Pons (tissue), 1 donor: ENCODE results near the gene KCNK7.

Experiments used
- DNase-seq: peaks from one replicate; pipeline ENCODE4 v3.0.0-alpha.2; 2016; ENCODE audit warnings: low spot score

KCNK7 gene

DNA sequence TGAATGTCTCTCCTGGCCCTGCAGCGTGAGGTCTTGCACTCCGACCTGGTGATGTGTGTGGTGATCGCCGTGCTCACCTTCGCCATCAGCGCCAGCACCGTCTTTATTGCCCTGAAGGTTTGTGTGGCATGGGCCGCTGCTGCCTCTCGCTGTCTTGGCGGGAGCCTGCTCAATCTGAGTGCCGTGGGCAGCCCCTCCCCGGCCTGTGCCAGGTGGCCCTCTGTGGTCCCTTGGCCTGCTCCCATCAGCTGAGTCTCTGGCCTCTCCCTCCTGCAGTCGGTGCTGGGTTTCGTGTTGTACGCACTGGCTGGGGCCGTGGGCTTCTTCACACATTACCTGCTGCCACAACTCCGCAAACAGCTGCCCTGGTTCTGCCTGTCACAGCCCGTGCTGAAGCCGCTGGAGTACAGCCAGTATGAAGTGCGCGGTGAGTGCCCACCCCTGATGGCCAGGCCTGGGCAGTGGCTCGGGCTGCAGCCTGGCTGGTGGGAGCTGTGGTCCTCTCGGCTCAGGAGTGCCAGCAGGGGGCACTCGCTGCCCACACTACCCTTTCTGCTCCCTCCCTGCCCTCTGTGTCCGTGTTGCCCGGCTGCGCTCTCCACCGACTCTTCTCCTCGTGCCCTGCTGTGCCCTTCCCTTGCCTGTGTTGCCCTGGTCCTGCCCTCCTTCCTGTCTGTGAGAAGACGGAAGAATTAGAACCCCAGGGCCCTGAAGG is 30.2 kb upstream of the KCNK7 start:
- DNase-seq: peak; percentile 67

GRCh38 chr11:65624931-65625627 is 29.5 kb upstream of the KCNK7 start:
- DNase-seq: no peak

DNA sequence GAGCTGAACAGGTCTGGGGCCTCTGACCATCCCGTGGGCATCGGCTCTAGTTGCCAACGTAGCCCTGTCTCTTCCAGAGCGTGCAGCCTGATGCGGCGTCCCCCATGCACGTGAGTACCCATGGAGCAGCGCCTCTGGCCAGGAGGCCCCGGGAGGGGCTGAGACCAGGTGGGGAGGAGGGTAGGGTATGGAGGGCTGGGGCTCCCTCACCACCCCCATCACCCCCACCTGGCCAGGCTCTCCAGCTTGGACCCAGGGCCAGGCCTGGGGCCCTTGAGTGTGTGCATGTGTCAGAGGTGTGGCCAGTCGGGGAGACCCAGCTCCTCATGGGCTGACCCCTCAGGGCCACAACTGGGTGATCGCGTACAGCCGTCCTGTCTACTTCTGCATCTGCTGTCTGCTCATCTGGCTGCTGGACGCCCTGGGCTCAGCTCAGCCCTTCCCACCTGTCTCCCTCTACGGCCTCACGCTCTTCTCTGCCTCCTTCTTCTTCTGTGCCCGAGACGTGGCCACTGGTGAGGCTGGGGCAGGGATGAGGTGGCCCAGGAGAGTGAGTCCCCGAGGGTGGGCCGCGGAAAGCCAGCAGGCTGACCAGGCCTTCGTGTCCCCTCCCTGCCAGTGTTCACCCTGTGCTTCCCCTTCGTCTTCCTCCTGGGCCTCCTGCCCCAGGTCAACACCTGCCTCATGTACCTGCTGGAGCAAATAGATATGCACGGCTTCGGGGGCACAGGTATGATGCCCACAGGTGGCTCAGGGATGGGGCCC is 28.4 kb upstream of the KCNK7 start:
- no peak for DNase-seq

DNA sequence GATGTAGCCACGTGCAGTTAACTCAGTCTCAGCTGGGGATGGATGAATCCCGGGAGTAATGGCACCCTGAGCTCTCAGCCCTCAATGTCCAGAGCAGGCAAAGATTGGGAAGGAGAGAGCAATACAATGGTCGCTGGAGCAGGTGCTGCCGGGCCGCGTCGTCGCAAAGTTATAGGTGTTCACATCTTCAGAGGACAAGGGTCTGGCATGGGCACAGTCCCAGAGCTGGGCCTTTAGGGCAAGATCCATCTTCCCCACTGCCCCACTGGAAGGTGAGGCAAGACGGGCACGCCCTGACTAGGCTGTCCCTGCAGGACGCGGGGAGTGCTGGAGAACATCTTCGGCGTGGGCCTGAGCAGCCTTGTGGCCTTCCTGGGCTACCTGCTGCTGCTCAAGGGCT is 27.6 kb upstream of the KCNK7 start:
- no peak for DNase-seq

GRCh38 chr11:65622011-65622410 is 26.4 kb upstream of the KCNK7 start:
- no peak for DNase-seq

DNA sequence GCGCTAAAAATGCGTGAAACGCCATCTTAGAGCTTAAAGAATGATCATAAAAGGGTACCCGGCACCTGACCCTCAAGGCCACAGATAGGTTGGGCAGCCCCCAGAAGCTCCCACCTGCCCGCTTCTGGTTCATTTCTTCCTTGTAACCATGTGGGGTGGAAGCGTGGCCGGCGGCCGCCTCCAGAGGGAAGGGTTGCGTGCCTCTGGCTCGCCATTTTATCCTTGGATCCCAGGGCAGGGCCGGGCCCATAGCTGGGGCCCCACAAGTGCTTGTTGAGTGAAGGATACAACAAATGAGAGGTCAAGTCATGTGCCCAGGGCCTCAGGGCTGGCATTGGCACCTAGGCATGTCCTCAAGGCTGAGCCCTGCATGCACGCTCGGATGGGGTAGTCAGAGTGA is 25.9 kb upstream of the KCNK7 start:
- no peak for DNase-seq

- no peak for DNase-seq
These were observed 25.1 kb upstream of the KCNK7 start for GRCh38 chr11:65620666-65621065.

DNA sequence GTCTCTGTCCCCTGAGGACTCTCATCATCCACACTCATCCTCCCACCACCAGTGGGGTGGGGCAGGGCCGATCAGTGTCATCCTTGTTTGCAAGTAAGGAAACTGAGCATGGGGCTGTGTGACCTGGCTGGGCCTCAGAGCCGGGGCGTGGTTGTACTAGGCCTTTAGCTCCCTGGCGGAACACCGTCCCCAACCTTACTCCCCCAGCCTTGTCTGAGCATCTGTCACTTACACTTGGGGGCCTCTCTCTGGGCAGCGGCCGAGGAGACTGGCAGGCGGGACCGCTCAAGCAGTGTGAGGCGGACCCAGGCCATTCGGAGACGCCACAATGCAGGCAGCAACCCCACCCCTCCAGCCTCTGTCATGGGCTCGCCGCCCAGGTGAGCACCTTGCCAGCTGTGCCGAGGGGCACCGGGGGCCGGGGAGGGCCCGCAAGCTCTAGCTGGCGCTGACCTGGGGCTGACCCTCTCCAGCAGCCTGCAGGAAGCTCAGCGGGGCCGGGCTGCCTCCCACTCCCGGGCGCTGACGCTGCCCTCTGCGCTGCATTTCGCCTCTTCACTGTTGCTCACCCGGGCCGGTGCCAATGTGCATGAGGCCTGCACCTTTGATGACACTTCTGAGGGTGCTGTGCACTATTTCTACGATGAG is 23.8 kb upstream of the KCNK7 start:
- DNase-seq: no peak

GRCh38 chr11:65618763-65619162 is 23.2 kb upstream of the KCNK7 start:
- no peak for DNase-seq

DNA sequence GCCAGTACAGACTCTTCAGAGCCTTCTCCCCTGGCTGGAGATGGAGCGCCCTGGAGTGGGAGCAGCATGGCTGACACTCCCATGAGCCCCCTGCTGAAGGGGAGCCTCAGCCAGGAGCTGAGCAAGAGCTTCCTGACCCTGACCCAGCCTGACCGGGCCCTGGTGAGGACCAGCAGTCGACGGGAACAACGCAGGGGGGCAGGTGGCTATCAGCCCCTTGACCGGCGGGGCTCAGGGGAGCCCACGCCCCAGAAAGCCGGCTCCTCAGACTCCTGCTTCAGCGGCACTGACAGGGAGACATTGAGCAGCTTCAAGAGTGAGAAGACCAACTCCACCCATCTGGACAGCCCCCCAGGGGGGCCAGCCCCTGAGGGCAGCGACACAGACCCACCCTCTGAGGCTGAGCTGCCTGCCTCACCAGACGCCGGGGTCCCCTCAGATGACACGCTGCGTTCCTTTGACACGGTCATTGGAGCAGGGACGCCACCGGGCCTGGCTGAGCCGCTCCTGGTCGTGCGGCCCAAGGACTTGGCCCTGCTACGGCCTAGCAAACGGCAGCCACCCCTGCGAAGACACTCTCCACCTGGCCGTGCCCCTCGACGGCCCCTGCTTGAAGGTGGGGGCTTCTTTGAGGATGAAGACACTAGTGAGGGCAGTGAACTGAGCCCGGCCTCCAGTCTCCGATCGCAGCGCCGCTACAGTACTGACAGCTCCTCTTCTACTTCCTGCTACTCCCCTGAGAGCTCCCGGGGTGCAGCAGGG is 22.6 kb upstream of the KCNK7 start:
- DNase-seq: no peak

DNA sequence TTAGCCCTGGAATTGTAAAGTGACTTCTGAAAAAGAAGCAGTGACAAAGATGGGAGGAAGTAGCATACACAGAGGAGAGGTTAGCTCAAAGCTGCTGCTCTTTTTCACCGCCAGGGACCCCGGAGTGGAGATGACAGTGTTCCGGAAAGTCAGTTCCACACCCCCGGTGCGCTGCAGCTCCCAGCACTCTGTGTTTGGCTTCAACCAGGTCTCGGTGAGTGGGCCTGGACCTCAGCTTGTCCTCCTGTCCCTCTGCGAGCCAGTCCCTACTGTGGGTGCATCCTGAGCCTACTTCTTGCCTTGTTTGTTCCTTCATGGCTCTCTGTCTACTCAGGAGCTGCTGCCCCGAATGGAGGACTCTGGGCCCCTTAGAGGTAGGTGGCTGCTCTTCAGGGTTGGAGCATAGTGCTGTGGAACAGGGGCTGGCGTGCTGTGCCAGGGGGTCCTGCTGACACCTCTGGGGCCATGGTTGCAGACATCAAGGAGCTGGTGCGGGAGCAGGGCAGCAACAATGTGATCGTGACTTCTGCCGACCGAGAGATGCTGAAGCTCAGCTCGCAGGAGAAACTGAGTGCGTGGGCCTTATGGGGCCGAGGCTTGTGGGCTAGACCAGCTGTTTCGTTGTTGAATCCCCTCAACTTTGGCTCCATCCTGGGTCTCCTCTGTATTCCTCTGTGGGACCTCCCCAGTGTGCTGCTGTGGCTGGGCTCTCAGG is 21.7 kb upstream of the KCNK7 start:
- no peak for DNase-seq

DNA sequence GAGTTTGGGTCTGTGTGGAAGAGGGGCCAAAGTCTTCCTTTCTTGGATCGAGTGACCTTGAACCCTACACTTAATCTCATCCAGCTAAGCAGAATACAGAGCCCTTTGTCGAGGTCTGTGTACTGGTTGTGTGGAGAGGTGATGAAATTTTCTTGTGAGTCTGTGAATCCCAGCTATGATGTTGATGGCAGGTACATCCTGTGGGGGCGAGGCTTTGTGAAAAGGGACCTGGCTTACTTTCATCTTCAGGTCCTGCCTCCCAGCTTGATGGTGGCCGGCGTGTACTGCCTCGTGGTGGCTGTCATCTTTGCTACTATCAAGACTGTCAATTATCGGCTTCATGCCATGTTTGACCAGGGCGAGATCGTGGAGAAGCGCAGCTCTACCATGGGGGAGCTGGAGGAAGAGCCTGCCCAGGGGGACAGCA is 21.0 kb upstream of the KCNK7 start:
- peak; percentile 19 for DNase-seq

- DNase-seq: no peak
These were observed 20.5 kb upstream of the KCNK7 start for GRCh38 chr11:65615950-65616574.

DNA sequence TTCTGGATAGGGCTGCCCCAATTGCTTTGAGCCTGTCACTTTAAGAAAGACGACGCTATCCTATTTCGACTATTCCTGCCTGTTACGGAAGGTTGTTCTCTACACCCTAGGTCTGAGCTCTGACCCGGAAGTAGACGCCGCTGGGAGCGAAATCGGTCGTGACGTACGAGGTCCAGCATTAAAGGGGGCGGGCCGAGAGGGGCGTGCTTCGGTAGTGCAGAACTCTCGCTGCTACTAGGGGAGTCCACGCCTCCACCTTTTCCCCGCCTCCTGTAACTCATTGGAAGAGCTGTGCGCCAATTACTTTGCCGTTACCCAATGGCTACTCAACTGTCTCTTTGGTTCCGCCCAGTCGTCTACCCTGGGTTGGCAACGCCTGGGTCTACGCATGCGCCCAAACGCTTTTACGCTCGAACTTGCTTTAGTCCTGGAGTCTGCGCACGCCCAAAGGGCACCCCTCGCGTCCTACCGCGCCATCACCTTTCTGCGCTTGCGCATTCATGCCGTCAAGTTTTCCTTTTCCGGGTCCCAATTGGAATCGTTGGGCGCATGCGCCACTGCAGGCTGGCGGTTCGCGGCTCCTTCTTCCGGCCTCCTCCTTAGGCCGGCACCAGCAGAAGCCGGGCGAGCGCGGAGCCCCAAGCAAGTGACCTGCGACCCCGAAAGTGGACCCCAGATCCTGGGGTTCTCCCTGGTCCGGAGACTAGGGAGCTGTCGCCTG is 19.8 kb upstream of the KCNK7 start, which contains the start of gene PCNX3:
TSS of gene PCNX3 (plus strand) at position 548 of the 721 bp plus-strand sequence. CDS start 536 bp downstream, outside the sequence.
- DNase-seq: peak; percentile 100

DNA sequence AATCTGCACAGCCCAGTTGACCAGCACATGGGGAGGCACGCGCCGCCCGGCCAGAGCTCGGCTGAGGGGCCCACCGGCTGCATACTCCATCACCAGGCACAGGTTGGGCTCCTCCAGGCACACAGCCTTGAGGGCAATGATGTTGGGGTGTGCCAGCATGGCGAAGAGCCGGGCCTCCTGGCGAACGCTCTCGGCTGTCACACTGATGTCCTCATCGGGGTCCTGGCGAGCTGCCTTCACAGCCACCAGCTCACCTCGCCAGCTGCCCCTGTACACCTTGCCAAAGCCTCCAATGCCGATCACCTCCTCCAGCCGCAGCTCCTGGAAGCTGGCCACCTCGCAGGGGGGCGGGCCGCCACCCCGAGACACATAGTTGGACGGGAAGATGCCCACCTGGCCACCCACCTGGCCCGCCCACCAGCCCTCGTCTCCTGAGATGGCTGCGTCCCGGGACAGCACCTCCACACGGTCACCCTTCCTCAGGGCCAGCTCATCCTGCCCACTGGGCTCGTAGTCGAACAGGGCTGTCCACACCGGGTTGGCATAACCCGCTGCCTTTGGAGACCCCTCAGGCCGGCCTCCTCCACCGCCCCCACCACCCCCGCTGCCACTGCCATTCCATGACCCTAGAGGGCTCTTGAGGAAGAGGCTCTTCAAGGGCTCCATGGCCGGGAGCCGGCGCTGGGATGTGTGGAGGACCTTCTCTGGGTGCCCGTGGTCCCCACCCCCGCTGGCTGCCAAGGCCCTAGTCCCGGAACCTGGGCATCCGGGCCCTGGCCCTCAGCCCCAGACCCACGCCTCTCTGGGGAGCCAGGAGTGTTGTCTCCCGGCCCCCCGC is 17.7 kb upstream of the KCNK7 start:
- peak; percentile 25 for DNase-seq

DNA sequence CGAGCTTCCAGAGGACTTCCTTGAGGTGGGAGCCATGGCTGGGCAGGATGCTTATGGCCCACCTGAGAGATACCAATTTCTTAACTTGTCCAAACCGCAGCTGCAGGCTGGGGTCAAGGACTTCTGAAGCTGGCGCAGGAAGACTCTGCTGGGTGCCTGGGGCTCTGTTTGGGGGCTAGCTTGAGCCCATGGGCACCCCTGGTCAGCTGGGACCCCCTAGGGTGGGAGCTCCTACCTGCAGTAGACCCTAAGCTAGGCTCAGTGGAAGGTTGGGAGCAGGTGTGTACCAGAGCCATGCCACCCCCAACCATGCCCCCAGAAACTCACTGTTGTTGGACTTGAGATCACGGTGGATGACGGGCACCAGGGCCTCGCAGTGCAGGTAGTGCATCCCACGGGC is 17.1 kb upstream of the KCNK7 start:
- DNase-seq: peak; percentile 19

DNA sequence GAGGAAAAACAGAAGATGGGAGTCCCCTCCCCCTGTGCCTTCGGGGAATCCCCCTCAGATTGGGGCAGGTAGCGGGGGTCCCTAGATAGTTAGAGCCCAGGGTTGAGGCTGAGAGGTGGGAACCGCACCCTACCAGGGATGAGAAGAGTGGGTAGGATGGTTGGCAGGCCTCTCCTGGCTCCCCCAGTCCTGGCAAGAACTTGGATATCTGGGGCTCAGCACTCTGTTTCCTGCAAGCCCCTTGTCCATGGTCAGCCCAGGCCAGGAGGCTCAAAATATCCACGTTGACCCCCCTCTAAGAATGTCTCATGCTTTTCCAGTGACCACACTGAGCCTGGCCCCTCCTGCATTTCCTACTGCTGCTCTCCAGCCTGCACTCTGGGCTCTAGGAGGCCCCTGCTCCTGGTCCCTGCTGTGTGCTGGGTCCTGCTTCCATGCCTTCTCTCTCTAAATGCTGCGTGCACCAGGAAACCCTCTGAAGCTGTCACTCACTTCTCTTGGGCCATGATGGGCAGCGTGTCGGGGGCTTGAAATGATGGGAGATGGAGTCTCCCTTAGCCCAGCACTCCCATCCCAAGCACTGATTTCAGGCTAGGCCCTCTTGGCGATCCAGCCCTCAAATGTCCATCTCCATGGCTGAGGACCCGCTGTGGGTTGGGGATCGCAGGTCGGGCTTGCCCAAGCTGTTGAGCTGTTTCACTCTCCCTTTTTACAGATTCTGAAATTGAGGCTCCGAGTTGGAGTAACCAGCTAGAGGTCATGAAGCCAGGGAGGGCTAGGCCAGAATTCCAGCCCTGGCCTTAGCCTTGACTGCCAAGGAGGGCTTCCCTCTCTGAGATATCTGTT is 16.4 kb upstream of the KCNK7 start:
- peak; percentile 37 for DNase-seq
